K562 (cell line): ENCODE results near the gene C1orf174.

Source experiments
- KAT7 ChIP-seq: sonication (generic); formaldehyde crosslinking; IDR thresholded peaks from 2 replicates; pipeline ENCODE4 v1.8.0; 2022; ENCODE audit warnings: missing genetic modification reagents, mild to moderate bottlenecking, borderline replicate concordance
- NRF1 ChIP-seq, 2 experiments: fragments of 450-650 bp; IDR thresholded peaks in 1 of 2; conservative IDR thresholded peaks in 1 of 2; 2 replicates each; pipeline ENCODE4 v1.6.1; 2014; ENCODE audit warnings: mild to moderate bottlenecking in 2 of 2
- PML ChIP-seq: IDR thresholded peaks from 2 replicates; pipeline ENCODE4 v1.6.1; 2012; ENCODE audit warnings: low read length, inconsistent platforms
- POLR2A ChIP-seq: fragments of 450-650 bp; conservative IDR thresholded peaks from 2 replicates; pipeline ENCODE4 v1.6.1; 2016
- RAD21 ChIP-seq, 2 experiments: fragments of 250-450 bp in 1 of 2; fragments of 450-650 bp in 1 of 2; sonication (Bioruptor Pico) in 1 of 2; formaldehyde crosslinking in 1 of 2; IDR thresholded peaks in 1 of 2; conservative IDR thresholded peaks in 1 of 2; 2 replicates each; pipeline versions ENCODE4 v1.4.0 to v1.8.0; 2020 to 2022; ENCODE audit warnings: mild to moderate bottlenecking in 2 of 2, moderate library complexity in 1 of 2
- SP2 ChIP-seq: IDR thresholded peaks from 2 replicates; pipeline ENCODE4 v1.6.1; 2011; ENCODE audit warnings: mild to moderate bottlenecking, low read depth, low read length, moderate library complexity; ENCODE audit not compliant: poor library complexity, severe bottlenecking; ENCODE audit errors: extremely low read depth
- ZNF239 ChIP-seq: fragments of 250-450 bp; sonication (Bioruptor Pico); IDR thresholded peaks from 2 replicates; pipeline ENCODE4 v1.4.0; 2020; ENCODE audit warnings: mild to moderate bottlenecking
- ZNF398 ChIP-seq: fragments of 250-450 bp; sonication (Bioruptor Pico); IDR thresholded peaks from 2 replicates; pipeline ENCODE4 v1.8.0; 2021; ENCODE audit warnings: moderate library complexity, mild to moderate bottlenecking, inconsistent platforms
- ZNF589 ChIP-seq: fragments of 200-800 bp; sonication (Bioruptor generic); IDR thresholded peaks from 2 replicates; pipeline ENCODE4 v1.6.1; 2016; ENCODE audit warnings: low read depth, missing genetic modification characterization, missing compliant biosample characterization
- ZNF785 ChIP-seq: fragments of 250-450 bp; sonication (Bioruptor Pico); IDR thresholded peaks from 2 replicates; pipeline ENCODE4 v1.4.0; 2020; ENCODE audit warnings: mild to moderate bottlenecking
- ZZZ3 ChIP-seq: fragments of 450-650 bp; IDR thresholded peaks from 2 replicates; pipeline ENCODE4 v1.6.1; 2016; ENCODE audit warnings: antibody characterized with exemption, mild to moderate bottlenecking, moderate library complexity
- TF ChIP-seq, protein P1 (sequence below): IDR thresholded peaks from 2 replicates; pipeline ENCODE4 v1.6.1; 2011; ENCODE audit warnings: borderline replicate concordance, low read depth, mild to moderate bottlenecking, moderate library complexity, low read length; ENCODE audit not compliant: insufficient read depth, poor library complexity, severe bottlenecking
- TF ChIP-seq, protein P2 (sequence below), 3 experiments: IDR thresholded peaks in 2 of 3; conservative IDR thresholded peaks in 1 of 3; 2 replicates each; pipeline ENCODE4 v1.5.1; 2011 to 2012; ENCODE audit warnings: low read length in 3 of 3, mild to moderate bottlenecking in 3 of 3, control low read depth in 2 of 3, improper control_type of control experiment in 1 of 3, inconsistent platforms in 1 of 3, low read depth in 1 of 3, mixed read lengths in 1 of 3, moderate library complexity in 1 of 3; ENCODE audit not compliant: insufficient read depth in 2 of 3

DNA sequence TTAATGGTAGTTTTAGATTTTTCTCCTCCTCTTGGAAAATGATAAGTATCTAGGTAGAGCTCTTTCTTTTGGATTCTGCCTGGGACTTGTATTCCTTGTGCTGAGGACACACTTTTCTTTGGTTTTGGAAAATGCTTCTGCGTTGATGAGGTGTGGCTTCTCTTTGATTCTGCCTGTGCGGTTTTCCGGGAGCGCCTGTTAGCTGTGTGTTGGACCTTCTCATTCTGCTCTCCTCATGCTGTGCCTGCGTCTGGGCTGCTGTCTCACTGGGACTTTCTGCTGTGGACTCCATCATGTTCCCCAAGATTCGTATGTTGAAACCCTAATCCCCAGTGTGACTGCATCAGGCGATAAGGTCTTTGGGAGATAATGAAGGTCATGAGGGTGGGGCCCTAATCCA, 21.0 kb downstream of the C1orf174 start:
- TF ChIP-seq POLR2A = no peak
- TF ChIP-seq ZNF239 = no peak
- no peak for TF ChIP-seq SP2
- TF ChIP-seq ZNF398 (CRISPR knock-in tag) = no peak
- no peak for TF ChIP-seq ZNF785
- TF ChIP-seq, protein P1, sequence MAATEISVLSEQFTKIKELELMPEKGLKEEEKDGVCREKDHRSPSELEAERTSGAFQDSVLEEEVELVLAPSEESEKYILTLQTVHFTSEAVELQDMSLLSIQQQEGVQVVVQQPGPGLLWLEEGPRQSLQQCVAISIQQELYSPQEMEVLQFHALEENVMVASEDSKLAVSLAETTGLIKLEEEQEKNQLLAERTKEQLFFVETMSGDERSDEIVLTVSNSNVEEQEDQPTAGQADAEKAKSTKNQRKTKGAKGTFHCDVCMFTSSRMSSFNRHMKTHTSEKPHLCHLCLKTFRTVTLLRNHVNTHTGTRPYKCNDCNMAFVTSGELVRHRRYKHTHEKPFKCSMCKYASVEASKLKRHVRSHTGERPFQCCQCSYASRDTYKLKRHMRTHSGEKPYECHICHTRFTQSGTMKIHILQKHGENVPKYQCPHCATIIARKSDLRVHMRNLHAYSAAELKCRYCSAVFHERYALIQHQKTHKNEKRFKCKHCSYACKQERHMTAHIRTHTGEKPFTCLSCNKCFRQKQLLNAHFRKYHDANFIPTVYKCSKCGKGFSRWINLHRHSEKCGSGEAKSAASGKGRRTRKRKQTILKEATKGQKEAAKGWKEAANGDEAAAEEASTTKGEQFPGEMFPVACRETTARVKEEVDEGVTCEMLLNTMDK = no peak
- no peak for TF ChIP-seq PML
- no peak for TF ChIP-seq ZZZ3
- TF ChIP-seq KAT7 = no peak
- TF ChIP-seq RAD21 (CRISPR knock-in tag; conservative IDR thresholded peaks at IDR 0.05 in 1 of 2, IDR thresholded peaks at IDR 0.05 in 1 of 2) = no peak
- TF ChIP-seq NRF1 (conservative IDR thresholded peaks at IDR 0.05 in 1 of 2, IDR thresholded peaks at IDR 0.05 in 1 of 2) = no peak
- TF ChIP-seq, protein P2, sequence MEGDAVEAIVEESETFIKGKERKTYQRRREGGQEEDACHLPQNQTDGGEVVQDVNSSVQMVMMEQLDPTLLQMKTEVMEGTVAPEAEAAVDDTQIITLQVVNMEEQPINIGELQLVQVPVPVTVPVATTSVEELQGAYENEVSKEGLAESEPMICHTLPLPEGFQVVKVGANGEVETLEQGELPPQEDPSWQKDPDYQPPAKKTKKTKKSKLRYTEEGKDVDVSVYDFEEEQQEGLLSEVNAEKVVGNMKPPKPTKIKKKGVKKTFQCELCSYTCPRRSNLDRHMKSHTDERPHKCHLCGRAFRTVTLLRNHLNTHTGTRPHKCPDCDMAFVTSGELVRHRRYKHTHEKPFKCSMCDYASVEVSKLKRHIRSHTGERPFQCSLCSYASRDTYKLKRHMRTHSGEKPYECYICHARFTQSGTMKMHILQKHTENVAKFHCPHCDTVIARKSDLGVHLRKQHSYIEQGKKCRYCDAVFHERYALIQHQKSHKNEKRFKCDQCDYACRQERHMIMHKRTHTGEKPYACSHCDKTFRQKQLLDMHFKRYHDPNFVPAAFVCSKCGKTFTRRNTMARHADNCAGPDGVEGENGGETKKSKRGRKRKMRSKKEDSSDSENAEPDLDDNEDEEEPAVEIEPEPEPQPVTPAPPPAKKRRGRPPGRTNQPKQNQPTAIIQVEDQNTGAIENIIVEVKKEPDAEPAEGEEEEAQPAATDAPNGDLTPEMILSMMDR (IDR thresholded peaks at IDR 0.05 in 2 of 3, conservative IDR thresholded peaks at IDR 0.05 in 1 of 3; ENCODE audit: insufficient read depth in 2 of 3, low read depth in 1 of 3, low read length in 3 of 3) = no peak
- TF ChIP-seq ZNF589 (CRISPR knock-in tag) = no peak
